SK-N-SH treated with all-trans-retinoic acid at 6 μM for 48 hours (cell line): ENCODE measurements around the gene UROC1.

Source experiments
- ARNTL ChIP-seq: fragments of 450-650 bp; formaldehyde crosslinking; IDR thresholded peaks from 2 replicates; pipeline ENCODE4 v1.5.0; 2020; ENCODE audit warnings: low read depth, mild to moderate bottlenecking, moderate library complexity, borderline replicate concordance
- CREB5 ChIP-seq: fragments of 250-450 bp; sonication (Bioruptor Pico); IDR thresholded peaks from 2 replicates; pipeline ENCODE4 v1.5.1; 2020; ENCODE audit warnings: low read depth, mild to moderate bottlenecking, moderate library complexity
- CSDC2 ChIP-seq: fragments of 250-450 bp; sonication (Bioruptor Pico); IDR thresholded peaks from 2 replicates; pipeline ENCODE4 v1.5.0; 2020; ENCODE audit warnings: mild to moderate bottlenecking, moderate library complexity
- ESRRG ChIP-seq: fragments of 250-450 bp; sonication (Bioruptor Pico); IDR thresholded peaks from 2 replicates; pipeline ENCODE4 v1.6.1; 2021; ENCODE audit warnings: mild to moderate bottlenecking
- OSR1 ChIP-seq: fragments of 250-450 bp; sonication (Bioruptor Pico); IDR thresholded peaks from 2 replicates; pipeline ENCODE4 v1.8.0; 2022; ENCODE audit warnings: moderate library complexity, mild to moderate bottlenecking, inconsistent platforms
- PATZ1 ChIP-seq: fragments of 250-450 bp; sonication (Bioruptor Pico); IDR thresholded peaks from 2 replicates; pipeline ENCODE4 v1.8.0; 2020; ENCODE audit warnings: mild to moderate bottlenecking, moderate library complexity, borderline replicate concordance
- RARB ChIP-seq: fragments of 250-450 bp; sonication (Bioruptor Pico); IDR thresholded peaks from 2 replicates; pipeline ENCODE4 v1.8.0; 2021; ENCODE audit warnings: mild to moderate bottlenecking, moderate library complexity
- ZFP30 ChIP-seq: fragments of 450-650 bp; formaldehyde crosslinking; IDR thresholded peaks from 2 replicates; pipeline ENCODE4 v1.5.0; 2022; ENCODE audit warnings: mild to moderate bottlenecking, moderate library complexity
- ZNF565 ChIP-seq: fragments of 450-650 bp; formaldehyde crosslinking; conservative IDR thresholded peaks from 2 replicates; pipeline ENCODE4 v1.5.0; 2020; ENCODE audit warnings: low read depth, mild to moderate bottlenecking, moderate library complexity
- ZNF70 ChIP-seq: fragments of 450-650 bp; formaldehyde crosslinking; IDR thresholded peaks from 2 replicates; pipeline ENCODE4 v1.5.0; 2020; ENCODE audit warnings: mild to moderate bottlenecking, moderate library complexity

- TF ChIP-seq ARNTL (CRISPR knock-in tag) (no peak), CSDC2 (CRISPR knock-in tag) (no peak), ESRRG (CRISPR knock-in tag) (no peak), RARB (CRISPR knock-in tag) (no peak), ZNF565 (CRISPR knock-in tag) (no peak), ZNF70 (CRISPR knock-in tag) (no peak), PATZ1 (CRISPR knock-in tag) (no peak), CREB5 (CRISPR knock-in tag) (no peak), OSR1 (CRISPR knock-in tag) (no peak), ZFP30 (CRISPR knock-in tag) (no peak)
These were observed 30.3 kb downstream of the UROC1 start for GRCh38 chr3:126487151-126487771.
